Measurements from ENCODE around the gene TWIST2. TPM values are rescaled to one million over a fixed set of nuclear protein-coding genes. Genes with fewer than 3 reads are reported as not detected.

TWIST2 gene
- total and polyA plus RNA-seq, 10 of the 15 experiments (the other 5 are each of a cell fraction or from before 2014, with no cell fraction given), result not detected

- TF ChIP-seq, protein P1, sequence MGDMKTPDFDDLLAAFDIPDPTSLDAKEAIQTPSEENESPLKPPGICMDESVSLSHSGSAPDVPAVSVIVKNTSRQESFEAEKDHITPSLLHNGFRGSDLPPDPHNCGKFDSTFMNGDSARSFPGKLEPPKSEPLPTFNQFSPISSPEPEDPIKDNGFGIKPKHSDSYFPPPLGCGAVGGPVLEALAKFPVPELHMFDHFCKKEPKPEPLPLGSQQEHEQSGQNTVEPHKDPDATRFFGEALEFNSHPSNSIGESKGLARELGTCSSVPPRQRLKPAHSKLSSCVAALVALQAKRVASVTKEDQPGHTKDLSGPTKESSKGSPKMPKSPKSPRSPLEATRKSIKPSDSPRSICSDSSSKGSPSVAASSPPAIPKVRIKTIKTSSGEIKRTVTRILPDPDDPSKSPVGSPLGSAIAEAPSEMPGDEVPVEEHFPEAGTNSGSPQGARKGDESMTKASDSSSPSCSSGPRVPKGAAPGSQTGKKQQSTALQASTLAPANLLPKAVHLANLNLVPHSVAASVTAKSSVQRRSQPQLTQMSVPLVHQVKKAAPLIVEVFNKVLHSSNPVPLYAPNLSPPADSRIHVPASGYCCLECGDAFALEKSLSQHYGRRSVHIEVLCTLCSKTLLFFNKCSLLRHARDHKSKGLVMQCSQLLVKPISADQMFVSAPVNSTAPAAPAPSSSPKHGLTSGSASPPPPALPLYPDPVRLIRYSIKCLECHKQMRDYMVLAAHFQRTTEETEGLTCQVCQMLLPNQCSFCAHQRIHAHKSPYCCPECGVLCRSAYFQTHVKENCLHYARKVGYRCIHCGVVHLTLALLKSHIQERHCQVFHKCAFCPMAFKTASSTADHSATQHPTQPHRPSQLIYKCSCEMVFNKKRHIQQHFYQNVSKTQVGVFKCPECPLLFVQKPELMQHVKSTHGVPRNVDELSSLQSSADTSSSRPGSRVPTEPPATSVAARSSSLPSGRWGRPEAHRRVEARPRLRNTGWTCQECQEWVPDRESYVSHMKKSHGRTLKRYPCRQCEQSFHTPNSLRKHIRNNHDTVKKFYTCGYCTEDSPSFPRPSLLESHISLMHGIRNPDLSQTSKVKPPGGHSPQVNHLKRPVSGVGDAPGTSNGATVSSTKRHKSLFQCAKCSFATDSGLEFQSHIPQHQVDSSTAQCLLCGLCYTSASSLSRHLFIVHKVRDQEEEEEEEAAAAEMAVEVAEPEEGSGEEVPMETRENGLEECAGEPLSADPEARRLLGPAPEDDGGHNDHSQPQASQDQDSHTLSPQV (IDR thresholded peaks at IDR 0.05), result no peak
Observed at GRCh38 chr2:238939521-238940403, 91.9 kb downstream of the TWIST2 start (continued).

DNA sequence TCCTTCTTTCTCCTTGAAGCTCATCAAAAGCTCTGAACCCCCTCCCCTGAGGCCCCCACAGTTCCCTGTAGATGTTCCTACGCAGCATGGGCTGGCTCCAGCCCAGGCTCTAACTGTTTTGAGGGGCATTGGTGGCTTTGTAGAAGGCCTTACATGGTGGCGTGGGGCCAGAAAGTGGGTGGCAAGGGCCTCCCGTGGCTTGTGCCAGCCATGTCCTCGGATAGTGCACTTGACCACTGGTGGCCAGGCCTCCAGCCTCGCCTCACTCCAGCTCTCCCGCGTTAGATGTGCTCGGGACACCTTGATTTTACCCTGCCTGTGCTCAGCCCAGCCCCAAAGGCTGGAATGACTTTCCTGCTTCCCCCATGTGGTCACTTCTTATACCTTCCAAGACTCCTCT lies 92.9 kb downstream of the TWIST2 start:
- in situ Hi-C loops (cut with MboI), result no loop called here
- Histone ChIP-seq H3K9me3 (replicated peaks; ENCODE audit: control insufficient read depth, insufficient read depth, low read length) (no peaks in the 10 kb centered on the region; the same call in 2 of the 3 replicates), H4K20me1 (ENCODE audit: control insufficient read depth, insufficient read depth) (no peaks in the 10 kb centered on the region), H3K4me3 (no peak overlapping the region), H2AFZ (ENCODE audit: control insufficient read depth, low read depth, low read length) (no peak overlapping the region), H3K4me1 (ENCODE audit: control insufficient read depth, insufficient read depth, low read length) (no peaks in the 10 kb centered on the region), H3K36me3 (ENCODE audit: control insufficient read depth in 2 of 2, insufficient read depth in 2 of 2, low read length in 1 of 2) (no peaks in the 10 kb centered on the region), H3K27me3 (replicated peaks in 1 of 2; ENCODE audit: control insufficient read depth in 2 of 2, insufficient read depth in 2 of 2, low read length in 1 of 2) (no peaks in the 10 kb centered on the region; a peak in 2 of 4 replicates), H3K9ac (ENCODE audit: control insufficient read depth, insufficient read depth, low read length) (no peak overlapping the region), H3K4me2 (ENCODE audit: control insufficient read depth, insufficient read depth) (no peak overlapping the region), H3K79me2 (ENCODE audit: control insufficient read depth, insufficient read depth, low read length) (no peaks in the 10 kb centered on the region), H3K27ac (ENCODE audit: control insufficient read depth, insufficient read depth) (no peak overlapping the region)
- SMC1A ChIA-PET (ENCODE audit: uncharacterized antibody, unreplicated experiment), result no interaction called here
- intact Hi-C loops (cut with micrococcal nuclease; ENCODE audit: unreplicated experiment), result no loop called here
- CTCF ChIA-PET, result no interaction called here
- ATAC-seq (no peak), DNase-seq (ENCODE audit: low read depth, low spot score) (no peak), FAIRE-seq (no peak)
- TF ChIP-seq SUPT20H (IDR thresholded peaks at IDR 0.05; ENCODE audit: borderline replicate concordance, control insufficient read depth, low read depth, low read length) (no peak), NR2C2 (IDR thresholded peaks at IDR 0.05; ENCODE audit: borderline replicate concordance, control insufficient read depth, insufficient read length, low read depth) (no peak), ASH2L (IDR thresholded peaks at IDR 0.05; ENCODE audit: borderline replicate concordance, low read depth) (no peak), PML (IDR thresholded peaks at IDR 0.05; ENCODE audit: low read length) (no peak), EZH2 (IDR thresholded peaks at IDR 0.05; ENCODE audit: borderline replicate concordance, control insufficient read depth, low read depth, low read length) (no peak), HDAC2 (IDR thresholded peaks at IDR 0.05) (no peak), NFIC (IDR thresholded peaks at IDR 0.05; ENCODE audit: low read depth, low read length) (no peak), SREBF1 (IDR thresholded peaks at IDR 0.05; ENCODE audit: low read length) (no peak), RAD21 (IDR thresholded peaks at IDR 0.05; ENCODE audit: insufficient read depth, low read depth, low read length) (no peak), GABPA (IDR thresholded peaks at IDR 0.05; ENCODE audit: low read depth) (no peak), ZNF622 (IDR thresholded peaks at IDR 0.05) (no peak)
- TF ChIP-seq, protein P2, sequence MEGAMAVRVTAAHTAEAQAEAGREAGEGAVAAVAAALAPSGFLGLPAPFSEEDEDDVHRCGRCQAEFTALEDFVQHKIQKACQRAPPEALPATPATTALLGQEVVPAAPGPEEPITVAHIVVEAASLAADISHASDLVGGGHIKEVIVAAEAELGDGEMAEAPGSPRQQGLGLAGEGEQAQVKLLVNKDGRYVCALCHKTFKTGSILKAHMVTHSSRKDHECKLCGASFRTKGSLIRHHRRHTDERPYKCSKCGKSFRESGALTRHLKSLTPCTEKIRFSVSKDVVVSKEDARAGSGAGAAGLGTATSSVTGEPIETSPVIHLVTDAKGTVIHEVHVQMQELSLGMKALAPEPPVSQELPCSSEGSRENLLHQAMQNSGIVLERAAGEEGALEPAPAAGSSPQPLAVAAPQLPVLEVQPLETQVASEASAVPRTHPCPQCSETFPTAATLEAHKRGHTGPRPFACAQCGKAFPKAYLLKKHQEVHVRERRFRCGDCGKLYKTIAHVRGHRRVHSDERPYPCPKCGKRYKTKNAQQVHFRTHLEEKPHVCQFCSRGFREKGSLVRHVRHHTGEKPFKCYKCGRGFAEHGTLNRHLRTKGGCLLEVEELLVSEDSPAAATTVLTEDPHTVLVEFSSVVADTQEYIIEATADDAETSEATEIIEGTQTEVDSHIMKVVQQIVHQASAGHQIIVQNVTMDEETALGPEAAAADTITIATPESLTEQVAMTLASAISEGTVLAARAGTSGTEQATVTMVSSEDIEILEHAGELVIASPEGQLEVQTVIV (IDR thresholded peaks at IDR 0.05; ENCODE audit: borderline replicate concordance, partially characterized antibody), result no peak
- TF ChIP-seq, protein P3, sequence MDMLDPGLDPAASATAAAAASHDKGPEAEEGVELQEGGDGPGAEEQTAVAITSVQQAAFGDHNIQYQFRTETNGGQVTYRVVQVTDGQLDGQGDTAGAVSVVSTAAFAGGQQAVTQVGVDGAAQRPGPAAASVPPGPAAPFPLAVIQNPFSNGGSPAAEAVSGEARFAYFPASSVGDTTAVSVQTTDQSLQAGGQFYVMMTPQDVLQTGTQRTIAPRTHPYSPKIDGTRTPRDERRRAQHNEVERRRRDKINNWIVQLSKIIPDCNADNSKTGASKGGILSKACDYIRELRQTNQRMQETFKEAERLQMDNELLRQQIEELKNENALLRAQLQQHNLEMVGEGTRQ (IDR thresholded peaks at IDR 0.05; ENCODE audit: borderline replicate concordance, low read depth, low read length), result no peak
- 10% methylated on average over 8 of the region's 8 CpGs for WGBS (ENCODE audit: insufficient coverage, insufficient replicate concordance, low lambda C conversion rate, missing lambda C conversion rate)
- RAD21 ChIA-PET (ENCODE audit: unreplicated experiment), result no interaction called here
- BruUV-seq (replicated peaks), result no TSS peak
- POLR2A ChIA-PET, result no interaction called here
